Heart left ventricle (tissue), 16 donors: ENCODE measurements around the gene KRAS. TPM values are rescaled to one million over a fixed set of nuclear protein-coding genes. Genes with fewer than 3 reads are reported as not detected.

ENCODE experiments used
- ATAC-seq, 4 donors: fragments of 200-7000 bp; cut with Tn5 transposase; one replicate each; pipeline ENCODE4 v1.9.1; 2020 to 2022; ENCODE audit warnings: moderate library complexity in 4 of 4, mild to moderate bottlenecking in 3 of 4, moderate number of reproducible peaks in 1 of 4
- DNase-seq, 5 donors: peaks; one replicate each; pipeline ENCODE4 v3.0.0-alpha.2; 2020
- H3K27ac ChIP-seq, 12 donors: fragments of 200-600 bp; sonication (generic) in 4 of 12; one replicate each; pipeline versions ENCODE4 v1.5.0 to v1.8.0; 2016 to 2022; ENCODE audit warnings: mild to moderate bottlenecking in 2 of 12
- H3K27me3 ChIP-seq, 9 donors: fragments of 200-600 bp; sonication (generic) in 2 of 9; one replicate each; pipeline versions ENCODE4 v1.5.1 to v1.8.0; 2016 to 2022; ENCODE audit warnings: mild to moderate bottlenecking in 3 of 9
- H3K36me3 ChIP-seq, 9 donors: fragments of 200-600 bp; sonication (generic) in 2 of 9; one replicate each; pipeline versions ENCODE4 v1.5.0 to v1.8.0; 2018 to 2022; ENCODE audit warnings: mild to moderate bottlenecking in 2 of 9
- H3K4me1 ChIP-seq, 12 donors: fragments of 200-600 bp; sonication (generic) in 4 of 12; one replicate each; pipeline versions ENCODE4 v1.5.0 to v1.8.0; 2016 to 2022; ENCODE audit warnings: mild to moderate bottlenecking in 3 of 12
- H3K4me3 ChIP-seq, 12 donors: fragments of 200-600 bp; sonication (generic) in 4 of 12; one replicate each; pipeline versions ENCODE4 v1.5.0 to v1.8.0; 2017 to 2022; ENCODE audit warnings: mild to moderate bottlenecking in 9 of 12, moderate library complexity in 4 of 12
- H3K9me3 ChIP-seq, 12 donors: fragments of 200-600 bp; sonication (generic) in 4 of 12; one replicate each; pipeline versions ENCODE4 v1.5.0 to v1.8.0; 2016 to 2022; ENCODE audit warnings: mild to moderate bottlenecking in 1 of 12
- POLR2A ChIP-seq, 2 donors: fragments of 450-650 bp; IDR thresholded peaks; one replicate each; pipeline ENCODE4 v1.6.1; 2017; ENCODE audit warnings: antibody characterized with exemption in 2 of 2, mild to moderate bottlenecking in 2 of 2, moderate library complexity in 2 of 2
- WGBS, 4 donors: extraction: QIAGEN DNeasy Blood & Tissue Kit in 2 of 4; methylation state at CpG; one replicate each; pipeline versions ENCODE4 v1.1.5 to v1.1.7; 2013 to 2018; 5-methylcytosine and 5-hydroxymethylcytosine counted together
- intact Hi-C, 10 donors: fragments of 100-400 bp; cut with DNase I; formaldehyde crosslinking; loops; one replicate each; pipeline versions ENCODE4 v1.11.1 to v1.14.2; 2022
- polyA plus RNA-seq, 2 donors: library from polyadenylated mRNA; stranded (reverse); fragments of 200-250 nt; gene quantifications; one replicate each; pipeline ENCODE4 v1.2.3, GENCODE V29; 2013
- total RNA-seq, 9 donors: library from RNA; depleted of rRNA in 2 of 9; stranded (reverse); fragments of >200 nt in 2 of 9; fragmentation: NEBNext Ultra II Directional in 3 of 9; extraction: Animal tissue kit (Norgen Biotek cat#: 25700) in 3 of 9; gene quantifications; one replicate each; pipeline versions ENCODE4 v1.1.0 to v1.2.4, GENCODE V29; 2016 to 2023
- TF ChIP-seq, protein P1 (sequence below), 12 donors: fragments of 200-600 bp; sonication (generic) in 4 of 12; IDR thresholded peaks; one replicate each; pipeline versions ENCODE4 v1.5.0 to v1.8.0; 2018 to 2022; ENCODE audit warnings: antibody characterized with exemption in 12 of 12, mild to moderate bottlenecking in 5 of 12
- donor health status: ischemic (EF 13 %, LVEDD 7.1; RV severe dilation, severe dysfunction).
- donor health status: healthy with polysubstance abuse.
- donor health status: DM: no; HTN: yes; CAD: no.
- donor health status: DM: no; HTN: no; CAD: no.
- donor health status: ischemic (EF 25% LVEDD 6.9; RV normal size, moderate dysfunction).
- donor health status: ischemic (EF 25% LVEDD 5.7; RV mildly dilated, moderate dysfunction).
- donor health status: healthy.
- donor health status: DM: yes; HTN: yes; CAD: no.
- donor health status: ischemic (EF 35%, LVEDD 5.7; RV mildly dilated, moderate dysfunction).
- donor health status: nonischemic (EF 11% LVEDD 7.7; RV severe dilation, severe dysfunction).
- donor health status: DM: yes; HTN: yes; CAD: no.
- donor health status: PGD.
- donor health status: ischemic (EF 29% LVEDD 5.4; RV normal size, mild dysfunction).
- donor health status: nonischemic (EF 23%, LVEDD 6.1; RV moderate dilation, normal function).

Gene KRAS
- total and polyA plus RNA-seq, 11 donors = 3.1 to 16.1 (median 11.9) TPM

DNA sequence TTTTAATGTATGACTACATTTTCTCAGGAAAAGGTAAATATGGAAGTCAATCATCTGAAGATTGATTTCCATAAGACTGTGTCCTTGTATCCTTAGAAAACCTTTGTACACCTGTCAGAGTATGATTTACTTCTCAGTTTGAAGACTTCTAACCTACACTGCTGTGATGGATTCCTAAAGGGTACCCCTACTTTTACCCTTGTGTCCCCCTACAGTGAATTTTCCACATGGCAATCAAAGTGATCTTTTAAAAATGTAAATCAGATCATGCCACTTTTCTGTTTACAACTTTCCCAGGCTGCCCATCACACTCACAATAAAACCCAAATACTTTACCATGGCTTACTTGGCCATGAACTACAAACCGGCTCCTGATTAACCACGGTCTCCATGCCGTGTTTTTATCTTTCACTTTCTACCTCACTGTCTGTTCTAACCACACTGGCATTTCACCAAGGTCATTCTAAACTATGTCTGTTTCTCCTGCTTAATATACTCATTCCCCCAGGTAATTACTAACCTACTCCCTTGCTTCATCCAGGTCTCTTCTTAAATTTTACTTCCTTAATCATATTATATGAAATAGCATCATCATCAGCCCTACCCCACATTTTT, 63.8 kb downstream of the KRAS start:
- no peak for DNase-seq
- no peak overlapping the region for H3K4me3 ChIP-seq
- WGBS, 4 donors = 51 to 62% (median 57%) methylated on average over 3 of the region's 3 CpGs
- H3K4me1 ChIP-seq = no peaks in the 10 kb centered on the region
- intact Hi-C loops = no loop called here
- H3K27ac ChIP-seq = no peak overlapping the region
- H3K9me3 ChIP-seq = no peaks in the 10 kb centered on the region
- no peak for ATAC-seq
- H3K36me3 ChIP-seq = no peaks in the 10 kb centered on the region
- H3K27me3 ChIP-seq = no peaks in the 10 kb centered on the region
- TF ChIP-seq, protein P1, sequence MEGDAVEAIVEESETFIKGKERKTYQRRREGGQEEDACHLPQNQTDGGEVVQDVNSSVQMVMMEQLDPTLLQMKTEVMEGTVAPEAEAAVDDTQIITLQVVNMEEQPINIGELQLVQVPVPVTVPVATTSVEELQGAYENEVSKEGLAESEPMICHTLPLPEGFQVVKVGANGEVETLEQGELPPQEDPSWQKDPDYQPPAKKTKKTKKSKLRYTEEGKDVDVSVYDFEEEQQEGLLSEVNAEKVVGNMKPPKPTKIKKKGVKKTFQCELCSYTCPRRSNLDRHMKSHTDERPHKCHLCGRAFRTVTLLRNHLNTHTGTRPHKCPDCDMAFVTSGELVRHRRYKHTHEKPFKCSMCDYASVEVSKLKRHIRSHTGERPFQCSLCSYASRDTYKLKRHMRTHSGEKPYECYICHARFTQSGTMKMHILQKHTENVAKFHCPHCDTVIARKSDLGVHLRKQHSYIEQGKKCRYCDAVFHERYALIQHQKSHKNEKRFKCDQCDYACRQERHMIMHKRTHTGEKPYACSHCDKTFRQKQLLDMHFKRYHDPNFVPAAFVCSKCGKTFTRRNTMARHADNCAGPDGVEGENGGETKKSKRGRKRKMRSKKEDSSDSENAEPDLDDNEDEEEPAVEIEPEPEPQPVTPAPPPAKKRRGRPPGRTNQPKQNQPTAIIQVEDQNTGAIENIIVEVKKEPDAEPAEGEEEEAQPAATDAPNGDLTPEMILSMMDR (IDR thresholded peaks at IDR 0.05) = no peak
- no peak for TF ChIP-seq POLR2A (IDR thresholded peaks at IDR 0.05)

DNA sequence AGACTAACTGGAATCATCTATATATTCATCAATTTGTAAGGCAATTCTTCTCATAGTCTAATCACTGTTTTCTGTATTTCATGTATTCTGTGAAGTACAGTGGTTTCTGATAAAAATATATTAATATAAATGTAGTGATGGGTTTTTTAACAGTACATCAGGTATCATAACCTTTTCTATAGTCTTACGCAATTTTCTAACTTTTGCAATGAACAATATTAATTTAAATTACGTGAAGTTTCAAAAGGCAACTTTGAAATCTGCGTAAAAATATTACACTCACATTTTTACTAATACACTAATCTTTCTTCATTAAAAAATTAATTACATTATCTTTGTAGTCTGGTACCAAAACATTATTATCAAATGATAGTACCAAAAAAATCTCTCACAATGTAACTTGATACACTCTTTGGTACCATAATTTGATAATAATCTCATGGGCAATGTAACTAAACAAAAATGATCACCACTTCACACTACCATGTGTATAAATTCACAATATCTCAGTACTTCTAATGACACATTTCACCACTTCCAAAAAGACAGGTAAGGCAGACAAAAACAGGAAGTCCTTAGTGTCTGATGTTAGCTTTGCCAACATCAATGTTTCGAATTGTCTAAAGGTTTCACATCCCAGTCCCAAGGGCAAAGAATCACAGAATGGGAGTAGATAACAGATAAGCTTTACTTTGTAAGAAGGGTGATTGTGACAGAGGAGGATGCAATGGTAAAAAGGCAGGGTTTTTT, 64.5 kb downstream of the KRAS start:
- 86 to 90% (median 87%) methylated on average over 4 of the region's 4 CpGs for WGBS, 4 donors
- TF ChIP-seq, protein P1 (IDR thresholded peaks at IDR 0.05) = no peak
- no peak for TF ChIP-seq POLR2A (IDR thresholded peaks at IDR 0.05)

DNA sequence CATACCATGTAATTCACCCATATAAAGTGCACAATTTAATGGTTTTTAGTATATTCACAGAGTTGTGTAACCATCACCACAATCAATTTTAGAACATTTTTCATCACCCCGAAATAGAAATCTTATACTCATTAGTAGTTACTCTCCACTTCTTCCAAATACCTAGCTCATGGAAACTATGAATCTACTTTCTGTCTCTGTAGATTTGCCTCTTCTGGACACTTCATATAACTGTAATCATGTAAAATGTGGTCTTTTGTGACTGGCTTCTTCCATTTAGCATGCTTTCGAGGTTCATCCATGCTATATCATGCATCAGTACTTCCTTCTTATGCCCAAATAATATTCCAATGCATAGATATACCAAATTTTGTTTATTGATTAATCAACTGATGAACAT, 66.6 kb downstream of the KRAS start:
- no peaks in the 10 kb centered on the region for H3K27me3 ChIP-seq
- TF ChIP-seq POLR2A (IDR thresholded peaks at IDR 0.05) = no peak
- TF ChIP-seq, protein P1 (IDR thresholded peaks at IDR 0.05) = no peak
- H3K4me1 ChIP-seq = no peaks in the 10 kb centered on the region
- no peaks in the 10 kb centered on the region for H3K36me3 ChIP-seq
- 45 to 69% (median 57%) methylated on average over 2 of the region's 2 CpGs for WGBS, 4 donors
- H3K9me3 ChIP-seq = peaks cover 0 to 5% (median 0%) of the 10 kb centered on the region in 12 donors
- no peak for ATAC-seq
- H3K27ac ChIP-seq = no peak overlapping the region
- no peak overlapping the region for H3K4me3 ChIP-seq
- DNase-seq = no peak
- intact Hi-C loops = no loop called here

More for the DNA sequence above, 64.5 kb downstream of the KRAS start:
- Histone ChIP-seq H3K36me3 (no peaks in the 10 kb centered on the region), H3K27ac (no peak overlapping the region), H3K9me3 (no peaks in the 10 kb centered on the region), H3K4me1 (no peaks in the 10 kb centered on the region), H3K27me3 (no peaks in the 10 kb centered on the region), H3K4me3 (no peak overlapping the region)
- intact Hi-C loops = no loop called here
- no peak for ATAC-seq
- no peak for DNase-seq

DNA sequence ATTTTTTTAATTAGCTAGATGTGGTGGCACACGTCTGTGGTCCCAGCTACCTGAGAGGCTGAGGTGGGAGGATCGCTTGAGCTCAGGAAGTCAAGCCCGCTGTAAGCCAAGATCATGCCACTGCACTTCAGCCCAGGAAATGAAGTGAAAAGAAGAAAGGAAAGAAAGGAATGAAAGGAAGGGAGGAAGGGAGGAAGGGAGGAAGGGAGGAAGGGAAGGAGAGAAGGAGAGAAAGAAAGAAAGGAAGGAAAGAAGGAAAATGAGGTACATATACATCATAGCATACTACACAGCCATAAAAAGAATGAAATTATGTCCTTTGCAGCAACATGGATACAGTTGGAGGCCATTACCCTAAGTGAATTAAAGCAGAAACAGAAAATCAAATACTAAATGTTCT, 68.0 kb downstream of the KRAS start:
- H3K27me3 ChIP-seq = no peaks in the 10 kb centered on the region
- TF ChIP-seq, protein P1 (IDR thresholded peaks at IDR 0.05) = no peak
- TF ChIP-seq POLR2A (IDR thresholded peaks at IDR 0.05) = no peak
- WGBS, 4 donors = 64 to 73% (median 68%) methylated on average over 3 of the region's 3 CpGs
- no peak overlapping the region for H3K4me3 ChIP-seq
- no peak for DNase-seq
- no peaks in the 10 kb centered on the region for H3K36me3 ChIP-seq
- H3K9me3 ChIP-seq = peaks cover 0 to 5% (median 0%) of the 10 kb centered on the region in 12 donors
- ATAC-seq = no peak
- H3K27ac ChIP-seq = no peak overlapping the region
- intact Hi-C loops = no loop called here
- H3K4me1 ChIP-seq = no peaks in the 10 kb centered on the region
